GM12865 (cell line): ENCODE measurements around the gene MAD1L1.

Experiments used
- DNase-seq: peaks from one replicate; pipeline ENCODE4 v3.0.0; 2010; ENCODE audit warnings: low read depth
- H3K4me3 ChIP-seq: 2 replicates; pipeline ENCODE4 v1.5.1; 2011; ENCODE audit warnings: mild to moderate bottlenecking, low read depth, low read length, control low read depth
- TF ChIP-seq, protein P1 (sequence below): IDR thresholded peaks from 2 replicates; pipeline ENCODE4 v1.5.1; 2011; ENCODE audit warnings: low read length, control low read depth, low read depth, inconsistent platforms; ENCODE audit not compliant: insufficient read depth; ENCODE audit errors: missing control alignments

The MAD1L1 gene

GRCh38 chr7:1794888-1795542, 437.7 kb downstream of the MAD1L1 start:
- DNase-seq = no peak
- H3K4me3 ChIP-seq = no peak overlapping the region

GRCh38 chr7:1787681-1788235, 445.0 kb downstream of the MAD1L1 start:
- TF ChIP-seq, protein P1, sequence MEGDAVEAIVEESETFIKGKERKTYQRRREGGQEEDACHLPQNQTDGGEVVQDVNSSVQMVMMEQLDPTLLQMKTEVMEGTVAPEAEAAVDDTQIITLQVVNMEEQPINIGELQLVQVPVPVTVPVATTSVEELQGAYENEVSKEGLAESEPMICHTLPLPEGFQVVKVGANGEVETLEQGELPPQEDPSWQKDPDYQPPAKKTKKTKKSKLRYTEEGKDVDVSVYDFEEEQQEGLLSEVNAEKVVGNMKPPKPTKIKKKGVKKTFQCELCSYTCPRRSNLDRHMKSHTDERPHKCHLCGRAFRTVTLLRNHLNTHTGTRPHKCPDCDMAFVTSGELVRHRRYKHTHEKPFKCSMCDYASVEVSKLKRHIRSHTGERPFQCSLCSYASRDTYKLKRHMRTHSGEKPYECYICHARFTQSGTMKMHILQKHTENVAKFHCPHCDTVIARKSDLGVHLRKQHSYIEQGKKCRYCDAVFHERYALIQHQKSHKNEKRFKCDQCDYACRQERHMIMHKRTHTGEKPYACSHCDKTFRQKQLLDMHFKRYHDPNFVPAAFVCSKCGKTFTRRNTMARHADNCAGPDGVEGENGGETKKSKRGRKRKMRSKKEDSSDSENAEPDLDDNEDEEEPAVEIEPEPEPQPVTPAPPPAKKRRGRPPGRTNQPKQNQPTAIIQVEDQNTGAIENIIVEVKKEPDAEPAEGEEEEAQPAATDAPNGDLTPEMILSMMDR = no peak
- H3K4me3 ChIP-seq = no peak overlapping the region
- no peak for DNase-seq

More at GRCh38 chr7:1794888-1795542, 437.7 kb downstream of the MAD1L1 start:
- TF ChIP-seq, protein P1 = peak; percentile 27

GRCh38 chr7:1787241-1787640, 445.5 kb downstream of the MAD1L1 start:
- DNase-seq = no peak
- no peak overlapping the region for H3K4me3 ChIP-seq
- TF ChIP-seq, protein P1 = no peak

DNA sequence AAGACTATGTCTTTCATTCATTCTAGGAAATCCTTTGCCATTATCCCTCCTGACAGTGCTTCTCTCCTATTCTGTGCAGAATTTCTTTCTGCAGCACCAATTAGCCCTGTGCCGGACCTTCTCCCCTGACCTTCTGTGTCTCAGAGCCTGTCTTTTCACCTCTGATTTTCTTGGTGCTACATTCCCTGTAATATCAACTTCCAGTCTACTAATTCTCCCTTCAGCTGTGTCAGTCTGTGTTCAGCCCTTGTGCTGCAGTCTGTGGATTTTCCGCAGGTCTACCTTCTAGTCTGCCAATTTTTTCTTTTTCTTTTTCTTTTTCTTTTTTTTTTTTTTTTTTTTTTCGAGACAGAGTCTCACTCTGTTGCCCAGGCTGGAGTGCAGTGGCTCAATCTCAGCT, 446.9 kb downstream of the MAD1L1 start:
- H3K4me3 ChIP-seq = no peak overlapping the region
- TF ChIP-seq, protein P1 = no peak
- no peak for DNase-seq

DNA sequence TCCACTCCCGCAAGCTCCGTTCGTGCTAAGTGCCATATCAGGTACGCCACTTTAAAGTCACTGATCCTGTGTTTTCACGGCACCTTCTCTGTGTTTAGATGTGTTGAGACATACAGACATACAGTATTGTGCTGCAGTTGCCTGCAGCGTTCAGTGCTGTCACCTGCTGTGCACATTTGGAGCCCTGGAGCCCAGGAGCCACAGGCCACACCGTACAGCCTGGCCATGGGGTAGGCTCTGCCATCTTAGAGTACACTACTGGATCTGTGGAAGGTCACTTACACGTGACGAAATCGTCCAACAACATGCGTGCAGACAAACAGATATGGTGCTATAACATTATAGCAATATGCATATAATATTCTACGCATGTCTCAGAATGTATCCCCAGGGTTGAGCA, 451.4 kb downstream of the MAD1L1 start:
- TF ChIP-seq, protein P1 = no peak
- no peak for DNase-seq
- no peak overlapping the region for H3K4me3 ChIP-seq

DNA sequence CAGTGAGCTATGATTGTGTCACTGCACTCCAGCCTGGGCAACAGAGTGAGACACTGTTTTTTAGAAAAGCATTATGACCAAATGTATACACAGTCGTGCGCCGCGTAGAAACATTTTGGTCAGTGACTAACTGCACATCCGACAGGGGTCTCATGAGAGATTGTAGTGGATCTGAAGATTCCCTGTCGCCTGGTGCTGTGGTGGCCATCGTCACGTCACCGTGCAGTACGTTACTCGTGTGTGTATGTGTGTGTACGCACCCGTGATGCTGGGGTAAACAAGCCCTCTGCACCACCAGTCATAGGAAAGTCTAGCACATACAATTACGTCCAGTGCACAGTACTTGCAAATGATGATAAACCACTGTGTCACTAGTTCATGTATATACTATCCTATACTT, 453.3 kb downstream of the MAD1L1 start:
- TF ChIP-seq, protein P1 = no peak
- DNase-seq = no peak
- H3K4me3 ChIP-seq = no peak overlapping the region

- TF ChIP-seq, protein P1 = no peak
- no peak for DNase-seq
- no peak overlapping the region for H3K4me3 ChIP-seq
Measured at GRCh38 chr7:1777122-1777521, 455.6 kb downstream of the MAD1L1 start.
